Endothelial cell of umbilical vein (primary cell): Measurements from ENCODE around the gene SLX1A. TPM values are rescaled to one million over a fixed set of nuclear protein-coding genes. Genes with fewer than 3 reads are reported as not detected.

Experiments used
- BruUV-seq: library from RNA; stranded (reverse); fragments of 400-500 nt; replicated peaks from 2 replicates; lab custom pipeline; 2021; lab: Mats Ljungman, UMichigan
- CTCF ChIA-PET: fragments of 300-600, 350-600 bp; sonication (Branson Sonifier 250); formaldehyde crosslinking; loops from one replicate; lab custom pipeline; 2021; ENCODE audit warnings: antibody characterized with exemption, inconsistent platforms; lab: Charles Lee
- POLR2A ChIA-PET: fragments of 300-600, 350-600 bp; sonication (Branson Sonifier 250); formaldehyde crosslinking; loops from one replicate; lab custom pipeline; 2021; ENCODE audit warnings: antibody characterized with exemption, inconsistent platforms; lab: Charles Lee
- DNase-seq: peaks from one replicate; pipeline ENCODE4 v3.0.0-alpha.2; 2011; ENCODE audit warnings: low read depth, low spot score
- FAIRE-seq: peaks from 2 replicates; lab custom pipeline; 2011; peaks lifted over from hg19 to GRCh38; lab: Jason Lieb, UNC
- H2AFZ ChIP-seq: 2 replicates; pipeline ENCODE4 v1.6.0; 2012; ENCODE audit warnings: low read depth, low read length, control low read depth, inconsistent platforms
- H3K27ac ChIP-seq: 2 replicates; pipeline ENCODE4 v1.5.1; 2011; ENCODE audit warnings: low read depth, mild to moderate bottlenecking, control low read depth, low read length, moderate library complexity; ENCODE audit not compliant: insufficient read depth
- H3K27me3 ChIP-seq, 2 experiments: 2 replicates each; pipeline versions ENCODE4 v1.6.0 to v1.6.1; 2011; ENCODE audit warnings: low read length in 2 of 2, mixed read lengths in 1 of 2; ENCODE audit not compliant: control insufficient read depth in 2 of 2, insufficient read depth in 2 of 2
- H3K36me3 ChIP-seq, 2 experiments: 2 replicates in 1 of 2; 3 replicates in 1 of 2; pipeline ENCODE4 v1.5.1; 2011; ENCODE audit warnings: low read length in 2 of 2, mild to moderate bottlenecking in 1 of 2, moderate library complexity in 1 of 2; ENCODE audit not compliant: control insufficient read depth in 2 of 2, insufficient read depth in 2 of 2; ENCODE audit errors: extremely low read depth in 1 of 2
- H3K4me1 ChIP-seq: 3 replicates; pipeline ENCODE4 v1.5.1; 2011; ENCODE audit warnings: mild to moderate bottlenecking, low read length; ENCODE audit not compliant: control insufficient read depth, insufficient read depth; ENCODE audit errors: extremely low read depth
- H3K4me2 ChIP-seq: 2 replicates; pipeline ENCODE4 v1.6.1; 2011; ENCODE audit warnings: low read length, control low read depth, mixed read lengths; ENCODE audit not compliant: insufficient read depth
- H3K4me3 ChIP-seq, 3 experiments: fragments of 200-600 bp in 1 of 3; sonication (generic), shearing (Covaris generic) in 1 of 3; replicated peaks in 1 of 3; 2 replicates each; pipeline ENCODE4 v1.5.1; 2011 to 2016; ENCODE audit warnings: control low read depth in 3 of 3, low read length in 3 of 3, mild to moderate bottlenecking in 2 of 3, inconsistent platforms in 1 of 3, low read depth in 1 of 3, moderate library complexity in 1 of 3; ENCODE audit not compliant: insufficient read depth in 1 of 3
- H3K79me2 ChIP-seq: 2 replicates; pipeline ENCODE4 v1.6.0; 2012; ENCODE audit warnings: low read length, inconsistent platforms; ENCODE audit not compliant: control insufficient read depth, insufficient read depth
- H3K9ac ChIP-seq: replicated peaks from 2 replicates; pipeline ENCODE3; 2011; ENCODE audit warnings: low read length, control low read depth; ENCODE audit not compliant: insufficient read depth; ENCODE audit errors: extremely low read depth
- H3K9me1 ChIP-seq: replicated peaks from 3 replicates; pipeline ENCODE4 v1.6.0; 2011; ENCODE audit warnings: mild to moderate bottlenecking, low read length; ENCODE audit not compliant: control insufficient read depth, insufficient read depth; ENCODE audit errors: extremely low read depth
- H3K9me3 ChIP-seq: replicated peaks from 2 replicates; pipeline ENCODE4 v1.5.1; 2012; ENCODE audit warnings: low read length, inconsistent platforms; ENCODE audit not compliant: control insufficient read depth, insufficient read depth
- H4K20me1 ChIP-seq: replicated peaks from 2 replicates; pipeline ENCODE3; 2011; ENCODE audit warnings: mild to moderate bottlenecking, low read length; ENCODE audit not compliant: control insufficient read depth, insufficient read depth; ENCODE audit errors: extremely low read depth
- CTCF ChIP-seq, 2 donors: IDR thresholded peaks; 1 replicate in 1 of 2; 2 replicates in 1 of 2; pipeline ENCODE4 v1.5.1; 2011; ENCODE audit warnings: low read length in 2 of 2, mild to moderate bottlenecking in 2 of 2, moderate library complexity in 2 of 2, control low read depth in 1 of 2, inconsistent platforms in 1 of 2, low read depth in 1 of 2; ENCODE audit not compliant: insufficient read depth in 1 of 2; ENCODE audit errors: extremely low read depth in 1 of 2
- EZH2 ChIP-seq: IDR thresholded peaks from 2 replicates; pipeline ENCODE4 v1.6.1; 2012; ENCODE audit warnings: borderline replicate concordance, low read depth, mild to moderate bottlenecking, moderate library complexity, low read length, inconsistent platforms; ENCODE audit not compliant: severe bottlenecking
- FOS ChIP-seq: IDR thresholded peaks from 2 replicates; pipeline ENCODE4 v1.6.1; 2011; ENCODE audit warnings: mild to moderate bottlenecking, low read length, moderate library complexity, borderline replicate concordance; ENCODE audit not compliant: insufficient read depth
- GATA2 ChIP-seq: IDR thresholded peaks from 2 replicates; pipeline ENCODE4 v1.7.0; 2011; ENCODE audit warnings: low read depth, mild to moderate bottlenecking, moderate library complexity, mixed read lengths, low read length; ENCODE audit not compliant: insufficient read length, insufficient read depth
- JUN ChIP-seq: IDR thresholded peaks from 2 replicates; pipeline ENCODE4 v1.6.1; 2011; ENCODE audit warnings: borderline replicate concordance, low read depth; ENCODE audit not compliant: insufficient read length, insufficient read depth
- MYC ChIP-seq: IDR thresholded peaks from one replicate; pipeline ENCODE4 v1.6.1; 2011; ENCODE audit warnings: mild to moderate bottlenecking, low read depth, low read length
- POLR2A ChIP-seq: IDR thresholded peaks from 2 replicates; pipeline ENCODE4 v1.6.1; 2012; ENCODE audit warnings: low read depth, mild to moderate bottlenecking, control low read depth, low read length
- POLR2AphosphoS5 ChIP-seq: IDR thresholded peaks from 2 replicates; pipeline ENCODE4 v1.6.1; 2012; ENCODE audit warnings: low read depth, mild to moderate bottlenecking, control low read depth, low read length, moderate library complexity; ENCODE audit not compliant: insufficient read depth
- dilution Hi-C: fragments of 300-500 bp; cut with MboI; formaldehyde crosslinking; loops from one replicate; pipeline ENCODE4 v1.15.0; 2019; ENCODE audit warnings: low sequenced_read_pairs; ENCODE audit not compliant: extremely low pct_ligation_motif_present
- intact Hi-C: fragments of 100-400 bp; cut with micrococcal nuclease; formaldehyde crosslinking; loops from one replicate; pipeline ENCODE4 v1.10.0; 2022
- polyA plus RNA-seq, 4 experiments: library from polyadenylated mRNA; depleted of rRNA in 3 of 4; stranded (reverse) in 3 of 4; unstranded in 1 of 4; fragments of >200 nt; gene quantifications; 2 replicates each; pipeline versions ENCODE4 v1.2.1 to v1.2.3, GENCODE V29; 2011 to 2012; ENCODE audit warnings: missing spikeins in 1 of 4
- total RNA-seq: library from RNA; stranded (reverse); gene quantifications from 2 replicates; pipeline ENCODE4 v1.2.3, GENCODE V29; 2021
- TF ChIP-seq, protein P1 (sequence below): IDR thresholded peaks from 2 replicates; pipeline ENCODE4 v1.6.1; 2011; ENCODE audit not compliant: insufficient read depth, insufficient read length

SLX1A gene
- total and polyA plus RNA-seq, 2 donors (not counting 3 experiments of a cell fraction or from before 2014, with no cell fraction given): 28.9 to 30.9 TPM

- Histone ChIP-seq H3K9me3 (no peaks in the 10 kb centered on the region), H3K4me1 (peaks cover 5% of the 10 kb centered on the region), H3K36me3 (no peaks in the 10 kb centered on the region), H3K27ac (no peak overlapping the region), H3K9me1 (no peaks in the 10 kb centered on the region), H3K79me2 (no peaks in the 10 kb centered on the region), H3K4me2 (no peak overlapping the region), H3K27me3 (no peaks in the 10 kb centered on the region), H4K20me1 (no peaks in the 10 kb centered on the region), H3K9ac (no peak overlapping the region), H2AFZ (no peak overlapping the region), H3K4me3 (no peak overlapping the region)
- no TSS peak for BruUV-seq
- POLR2A ChIA-PET: no interaction called here
- dilution Hi-C loops: no loop called here
- no peak for DNase-seq
- intact Hi-C loops: no loop called here
- CTCF ChIA-PET: no interaction called here
- no peak for TF ChIP-seq CTCF (IDR thresholded peaks at IDR 0.05; ENCODE audit: extremely low read depth in 1 of 2, insufficient read depth in 1 of 2, low read depth in 1 of 2, low read length in 2 of 2)
- no peak for TF ChIP-seq GATA2
- no peak for TF ChIP-seq EZH2
- TF ChIP-seq FOS: no peak
- no peak for TF ChIP-seq JUN
- TF ChIP-seq MYC: no peak
- TF ChIP-seq, protein P1, sequence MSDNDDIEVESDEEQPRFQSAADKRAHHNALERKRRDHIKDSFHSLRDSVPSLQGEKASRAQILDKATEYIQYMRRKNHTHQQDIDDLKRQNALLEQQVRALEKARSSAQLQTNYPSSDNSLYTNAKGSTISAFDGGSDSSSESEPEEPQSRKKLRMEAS: no peak
- TF ChIP-seq POLR2AphosphoS5: no peak
- no peak for TF ChIP-seq POLR2A
- no peak for FAIRE-seq
These were observed 8.6 kb upstream of the SLX1A start for GRCh38 chr16:30184891-30185682.
